Effector CD8-positive, alpha-beta T cell (primary cell): Measurements from ENCODE around the gene COL5A1.
"Not testable (repeated sequence)": the region's sequence is repeated elsewhere in the genome, so short reads cannot be mapped to it uniquely, and the experiment has no call there.

Experiments
- DNase-seq: peaks from one replicate; lab custom pipeline; 2025; lab: John Stamatoyannopoulos, UW

COL5A1 gene

GRCh38 chr9:134640506-134641172 is 964 bp upstream of the COL5A1 start:
- no peak for DNase-seq

DNA sequence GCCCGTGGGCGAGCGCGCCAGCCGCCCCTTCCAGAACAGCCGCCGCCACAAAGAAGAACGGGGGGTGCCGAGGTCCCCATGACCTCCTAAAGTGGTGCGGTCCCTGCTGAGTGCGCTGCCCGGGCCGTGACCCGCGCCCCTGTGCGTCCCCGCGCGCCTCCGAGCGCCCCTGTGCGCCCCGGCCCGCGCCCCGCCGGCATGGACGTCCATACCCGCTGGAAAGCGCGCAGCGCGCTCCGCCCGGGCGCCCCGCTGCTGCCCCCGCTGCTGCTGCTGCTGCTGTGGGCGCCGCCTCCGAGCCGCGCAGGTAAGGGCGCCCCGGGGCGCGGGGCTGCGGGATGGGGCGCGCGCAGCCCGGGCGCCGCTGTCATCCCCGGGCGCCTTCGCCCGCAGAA is 384 bp downstream of the COL5A1 start:
- no peak for DNase-seq

GRCh38 chr9:134642385-134643181 is 980 bp downstream of the COL5A1 start:
- DNase-seq, result no peak

GRCh38 chr9:134643222-134643671 is 1.6 kb downstream of the COL5A1 start:
- no peak for DNase-seq

GRCh38 chr9:134644401-134644724 is 2.8 kb downstream of the COL5A1 start:
- DNase-seq, result not testable (repeated sequence)

DNA sequence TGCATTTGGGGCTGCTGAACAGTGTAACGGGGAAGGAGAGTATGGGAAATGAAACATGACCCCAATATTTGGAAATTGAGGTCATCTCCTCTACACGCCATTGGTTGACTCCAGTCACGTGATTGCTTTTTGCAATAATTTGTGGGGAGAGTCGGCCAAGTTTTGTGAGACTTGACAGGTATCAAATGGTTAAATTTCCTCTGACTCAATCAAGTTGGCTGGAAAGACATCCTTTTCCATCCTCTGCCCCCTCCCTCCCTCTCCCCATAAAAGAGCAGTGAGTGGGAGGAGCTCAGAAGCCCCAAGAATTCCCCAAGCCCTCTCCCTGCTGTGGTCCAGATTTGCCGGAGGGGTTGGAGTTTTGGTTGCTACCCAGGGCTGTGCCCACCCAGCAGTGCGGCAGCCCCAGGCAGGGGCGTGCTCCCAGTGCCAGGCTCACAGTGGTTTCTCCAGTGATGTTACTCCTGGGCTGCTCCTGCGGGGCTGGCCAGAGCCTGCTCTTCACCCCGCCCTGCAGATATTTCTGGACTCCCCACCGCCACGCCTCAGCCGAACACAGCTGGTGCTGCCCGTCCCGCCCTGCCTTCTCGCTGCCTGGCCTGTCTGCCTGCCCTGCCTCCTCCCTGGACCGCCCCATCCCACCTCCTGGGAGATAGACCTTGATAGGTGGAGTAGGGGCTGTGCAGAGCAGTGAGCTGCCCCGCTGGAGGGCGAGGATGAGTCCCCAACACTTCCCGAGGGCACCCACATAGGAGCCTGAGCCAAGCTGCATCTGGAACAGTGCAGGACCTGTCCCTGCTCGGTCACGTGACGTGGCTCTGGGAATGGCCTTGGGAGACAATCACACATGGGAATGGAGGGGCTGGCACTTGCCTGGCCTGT is 3.4 kb downstream of the COL5A1 start:
- DNase-seq, result no peak

DNA sequence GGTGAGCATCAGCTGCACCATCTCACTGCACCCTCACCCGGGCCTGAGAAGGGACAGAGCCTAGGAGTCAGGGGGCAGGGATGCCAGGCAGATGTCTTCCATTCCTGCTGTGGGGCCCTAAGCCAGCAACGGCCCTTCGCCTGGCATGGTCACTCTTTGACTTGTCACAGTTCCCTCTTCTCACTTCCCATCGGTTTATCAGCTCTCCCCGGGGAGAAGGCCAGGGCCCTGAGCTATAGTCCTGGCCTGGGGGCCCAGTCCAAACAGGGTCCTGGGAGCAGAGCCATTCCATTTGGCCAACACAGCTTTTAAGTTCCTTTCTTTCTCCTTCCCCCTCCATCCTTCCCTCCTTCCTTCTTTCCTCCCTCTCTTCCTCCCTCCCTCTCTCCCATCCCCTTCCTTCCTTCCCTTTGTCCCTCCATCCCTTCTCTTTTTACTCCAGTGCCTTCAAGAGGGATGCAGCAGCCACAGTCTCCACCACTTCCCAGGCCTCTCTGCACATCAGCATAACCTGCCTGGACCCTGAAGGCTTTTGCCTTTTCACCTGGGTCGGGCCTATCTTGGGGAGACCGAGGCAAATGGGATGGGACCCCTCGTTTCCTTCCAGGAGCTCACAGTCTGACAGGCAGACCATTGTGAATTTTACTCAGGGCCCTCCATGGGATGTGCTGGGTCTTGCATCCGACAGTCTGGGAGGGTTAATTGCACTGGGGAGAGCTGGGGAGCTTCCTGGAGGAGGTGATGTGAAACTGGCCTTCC is 4.2 kb downstream of the COL5A1 start:
- no peak for DNase-seq

DNA sequence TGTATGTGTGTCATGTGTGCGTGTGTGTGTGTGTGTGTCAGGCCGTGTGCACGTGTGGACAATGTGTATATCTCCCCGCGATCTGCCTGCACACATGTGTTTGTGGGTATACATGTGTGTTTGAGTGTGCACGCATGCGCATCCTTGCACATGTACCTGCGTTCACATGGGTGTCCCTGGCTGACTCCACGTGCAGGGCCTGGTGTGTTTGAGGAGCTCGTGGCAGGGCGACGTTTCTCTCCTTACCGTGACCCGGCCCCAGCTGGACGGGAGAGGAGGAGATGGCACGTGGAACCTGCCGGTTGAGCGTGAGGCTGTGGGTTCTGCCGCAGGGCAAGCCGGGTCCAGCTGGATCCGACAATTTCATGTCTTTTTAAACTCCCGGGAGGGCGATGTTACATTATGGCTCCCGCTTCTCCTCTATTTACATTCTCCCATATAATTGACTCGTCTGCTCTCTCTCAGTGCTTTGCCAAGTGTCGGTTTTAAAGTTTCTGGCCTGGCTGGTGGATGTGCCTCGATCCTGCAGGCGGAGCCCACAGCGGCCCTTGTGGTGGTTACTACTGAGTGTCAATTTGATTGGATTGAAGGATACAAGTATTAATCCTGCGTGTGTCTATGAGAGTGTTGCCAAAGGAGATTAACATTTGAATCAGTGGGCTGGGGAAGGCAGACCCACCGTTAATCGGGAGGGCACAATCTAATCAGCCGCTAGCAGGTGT is 5.9 kb downstream of the COL5A1 start:
- no peak for DNase-seq

DNA sequence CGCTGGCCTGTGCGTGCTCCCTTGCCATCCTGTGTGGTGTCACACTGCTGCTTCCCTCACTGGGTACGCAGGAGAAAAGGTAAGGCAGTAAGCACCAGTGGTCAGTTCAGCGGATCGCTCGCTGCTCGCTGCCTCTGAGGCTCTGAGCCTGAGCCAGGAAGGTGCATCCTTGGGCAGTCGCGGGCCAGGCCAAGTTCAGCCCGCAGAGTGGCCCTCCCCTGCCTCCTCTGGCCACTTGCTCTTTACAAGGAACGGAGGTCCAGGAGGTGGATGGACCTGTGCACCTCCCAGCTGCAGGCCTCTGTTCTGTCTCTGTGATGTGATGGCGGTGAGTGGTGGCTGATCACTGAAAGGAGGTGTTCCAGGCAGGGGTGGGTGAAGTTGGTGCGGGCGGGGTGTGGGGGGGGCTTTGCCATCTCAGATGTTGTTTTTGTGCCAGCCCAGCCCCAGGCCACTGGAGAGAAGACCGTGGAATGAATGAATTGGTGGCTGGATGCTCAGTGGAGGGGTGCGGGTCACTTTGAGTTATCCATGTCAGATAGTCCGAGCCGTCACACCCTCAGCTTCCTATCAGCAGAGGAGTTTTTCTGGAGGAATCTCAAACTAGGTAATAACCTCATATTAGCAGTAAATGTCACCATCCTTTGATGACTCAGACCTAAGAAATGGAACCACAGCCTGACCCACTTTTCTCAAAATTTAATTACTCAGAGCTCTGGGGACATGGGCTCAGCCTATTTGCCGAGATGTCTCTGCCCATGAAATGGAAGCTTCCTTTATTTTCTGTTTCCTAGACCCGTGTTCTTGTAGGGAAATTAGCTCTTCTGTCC is 7.3 kb downstream of the COL5A1 start:
- no peak for DNase-seq

DNA sequence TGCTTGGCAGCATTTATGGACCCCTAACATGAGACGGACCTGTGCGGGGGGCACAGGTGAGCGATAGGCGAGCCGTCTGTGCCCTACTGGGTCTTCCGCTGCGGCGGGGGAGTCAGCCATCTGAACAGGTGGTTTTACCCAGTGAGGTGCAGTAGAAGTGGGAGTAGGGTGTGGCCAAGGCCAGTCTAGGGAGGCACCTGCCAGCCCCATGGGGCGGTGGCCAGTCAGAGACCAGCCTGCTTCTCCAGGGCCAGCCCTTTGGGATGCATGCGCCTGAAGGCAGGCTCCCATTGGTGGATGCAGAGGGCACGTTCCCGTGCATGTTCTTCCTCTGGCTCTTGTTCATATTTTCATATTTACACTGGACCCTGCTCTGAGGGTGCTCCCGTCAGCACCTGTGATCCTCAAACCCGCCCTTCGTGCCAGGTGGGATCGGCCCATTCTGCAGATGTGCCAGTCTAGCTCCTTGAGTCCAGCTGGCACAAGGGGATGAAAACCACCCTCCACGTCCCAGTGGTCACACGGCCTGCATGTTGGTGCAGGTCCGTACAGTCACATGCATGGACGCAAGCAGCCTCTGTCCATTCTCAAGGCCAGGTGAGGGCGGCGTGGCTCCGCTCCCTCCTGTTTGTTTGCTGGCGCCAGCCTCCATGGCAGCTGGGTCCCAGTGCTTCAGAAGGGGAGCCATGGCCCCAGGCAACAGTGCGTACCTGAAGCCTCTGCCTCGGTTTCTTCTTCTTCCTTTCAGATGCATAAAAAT is 9.0 kb downstream of the COL5A1 start:
- DNase-seq, result no peak

- no peak for DNase-seq
Measured at GRCh38 chr9:134651226-134651905, 9.8 kb downstream of the COL5A1 start.

DNA sequence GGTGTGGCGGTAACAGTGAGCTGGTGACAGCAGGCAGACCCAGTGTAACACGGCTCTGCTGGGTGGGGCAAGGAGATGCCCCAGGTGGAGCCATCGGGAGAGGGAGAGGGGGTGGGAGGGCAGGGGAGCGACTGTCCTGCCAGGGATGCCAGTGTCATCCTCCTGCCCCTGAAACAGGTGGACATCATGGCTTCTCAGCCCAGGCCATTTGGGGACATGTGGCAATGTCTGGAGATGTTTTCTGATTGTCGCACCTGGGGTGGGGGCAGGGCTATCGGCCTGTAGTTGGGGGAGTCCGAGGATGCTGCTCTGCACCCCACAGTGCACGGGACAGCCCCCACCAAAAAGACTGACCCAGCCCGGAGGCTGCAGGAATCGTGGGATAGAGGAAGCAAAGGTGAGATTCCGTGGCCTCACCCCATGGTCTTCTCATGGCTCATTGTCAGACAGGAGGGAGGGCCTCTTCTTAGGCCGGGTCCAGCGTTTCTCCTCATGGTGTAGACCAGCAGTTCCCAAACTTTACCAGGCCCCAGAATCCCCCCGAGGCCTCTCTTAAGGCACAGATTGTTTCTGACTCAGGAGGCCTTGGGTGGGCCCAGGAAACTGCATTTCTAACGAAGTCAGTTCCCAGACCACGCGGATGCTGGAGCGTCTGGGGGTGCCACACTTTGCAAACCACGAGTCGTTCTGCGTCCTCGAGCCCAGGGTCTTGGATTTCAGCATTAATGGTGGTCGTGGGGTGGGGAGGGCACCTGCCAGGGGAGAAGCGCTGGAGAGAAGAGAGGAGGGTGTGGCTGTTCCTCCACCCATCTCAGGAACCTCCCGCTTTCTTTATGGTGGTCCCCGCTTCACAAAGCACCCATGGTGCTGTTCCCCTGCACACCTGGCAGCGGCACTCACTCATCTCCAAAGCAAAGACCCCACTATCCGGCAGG is 11.0 kb downstream of the COL5A1 start:
- no peak for DNase-seq

- no peak for DNase-seq
Measured at GRCh38 chr9:134653259-134654009, 11.8 kb downstream of the COL5A1 start.

DNA sequence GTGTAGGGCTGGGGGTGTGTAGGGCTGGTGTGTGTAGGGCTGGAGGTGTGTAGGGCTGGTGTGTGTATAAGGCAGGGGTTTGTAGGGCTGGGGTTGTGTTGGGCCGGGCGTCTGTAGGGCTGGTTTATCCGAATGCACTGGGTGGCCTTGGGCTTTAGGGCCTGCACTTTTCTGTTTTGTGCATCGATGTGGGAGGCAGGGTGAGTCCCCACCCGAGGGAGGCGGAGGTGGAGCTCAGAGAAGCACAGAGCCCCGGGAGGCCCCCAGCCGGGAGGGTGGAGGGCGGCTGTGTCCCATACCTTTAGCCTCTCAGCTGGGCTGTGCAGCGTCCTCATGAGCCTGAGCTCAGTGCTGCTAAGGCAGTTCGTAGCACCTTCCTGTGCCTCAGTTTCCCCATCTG is 13.5 kb downstream of the COL5A1 start:
- no peak for DNase-seq

- DNase-seq, result no peak
Measured at GRCh38 chr9:134655586-134656333, 14.2 kb downstream of the COL5A1 start.

DNA sequence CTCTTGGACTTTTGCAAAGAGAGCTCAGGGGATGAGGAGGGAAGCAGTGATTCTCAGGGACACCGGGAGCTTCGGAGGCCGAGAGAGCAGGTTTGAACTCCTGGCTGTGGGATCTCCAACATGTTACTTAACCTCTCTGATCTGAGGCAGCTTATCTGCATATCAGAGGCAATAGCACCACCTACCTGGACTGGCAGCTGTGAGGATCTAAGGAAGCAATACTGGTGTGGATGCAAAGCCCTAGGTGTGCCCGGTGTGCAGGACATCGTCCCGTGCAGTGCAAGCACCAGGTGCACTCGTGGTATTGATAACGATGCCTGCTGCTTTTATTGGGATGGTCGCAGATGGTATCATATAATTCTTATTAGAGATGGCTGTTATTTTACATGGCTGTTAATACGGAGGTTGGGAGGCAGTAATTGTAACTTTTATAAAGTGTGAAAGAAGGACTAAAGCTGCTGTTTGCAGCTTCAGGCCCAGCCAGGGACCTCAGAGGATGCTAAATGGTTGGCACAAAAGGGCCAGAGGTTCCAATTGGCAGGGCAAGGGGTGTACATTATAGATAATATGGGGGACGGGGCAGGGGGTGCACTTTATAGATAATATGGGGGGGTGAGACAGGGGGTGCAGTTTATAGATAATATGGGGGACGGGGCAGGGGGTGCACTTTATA is 14.9 kb downstream of the COL5A1 start:
- DNase-seq, result no peak
